ENCODE data around the gene RALGDS.

The RALGDS gene

GRCh38 chr9:133132174-133132573 lies 11.1 kb upstream of the RALGDS start:
- DNase-seq, result no peak
- H3K36me3 Mint-ChIP-seq (ENCODE audit: low read depth), result peaks cover 36% of the 10 kb centered on the region
- H3K4me1 Mint-ChIP-seq (ENCODE audit: low read depth), result peaks cover 79% of the 10 kb centered on the region
- no peak overlapping the region for H3K4me3 Mint-ChIP-seq
- peak overlapping the region; percentile 99 for H3K27ac Mint-ChIP-seq
- no peaks in the 10 kb centered on the region for H3K27me3 Mint-ChIP-seq
- H3K9me3 Mint-ChIP-seq, result no peaks in the 10 kb centered on the region

GRCh38 chr9:133131506-133131905 lies 10.5 kb upstream of the RALGDS start:
- H3K9me3 Mint-ChIP-seq, result no peaks in the 10 kb centered on the region
- H3K4me3 Mint-ChIP-seq, result peak overlapping the region; percentile 62
- no peak for DNase-seq
- peak overlapping the region; percentile 99 for H3K27ac Mint-ChIP-seq
- H3K4me1 Mint-ChIP-seq (ENCODE audit: low read depth), result peaks cover 84% of the 10 kb centered on the region
- no peaks in the 10 kb centered on the region for H3K27me3 Mint-ChIP-seq
- H3K36me3 Mint-ChIP-seq (ENCODE audit: low read depth), result peaks cover 36% of the 10 kb centered on the region

GRCh38 chr9:133130685-133131244 lies 9.7 kb upstream of the RALGDS start:
- peak; percentile 60 for DNase-seq

GRCh38 chr9:133129001-133129795 lies 8.2 kb upstream of the RALGDS start:
- no peaks in the 10 kb centered on the region for H3K27me3 Mint-ChIP-seq
- no peak for DNase-seq
- H3K27ac Mint-ChIP-seq, result peak overlapping the region; percentile 76
- H3K36me3 Mint-ChIP-seq (ENCODE audit: low read depth), result peaks cover 34% of the 10 kb centered on the region
- no peaks in the 10 kb centered on the region for H3K9me3 Mint-ChIP-seq
- H3K4me1 Mint-ChIP-seq (ENCODE audit: low read depth), result peaks cover 81% of the 10 kb centered on the region
- H3K4me3 Mint-ChIP-seq, result peak overlapping the region; percentile 76

More at GRCh38 chr9:133130685-133131244, 9.7 kb upstream of the RALGDS start:
- peak overlapping the region; percentile 76 for H3K4me3 Mint-ChIP-seq
- H3K36me3 Mint-ChIP-seq (ENCODE audit: low read depth), result peaks cover 35% of the 10 kb centered on the region
- peaks cover 85% of the 10 kb centered on the region for H3K4me1 Mint-ChIP-seq (ENCODE audit: low read depth)
- no peaks in the 10 kb centered on the region for H3K9me3 Mint-ChIP-seq
- H3K27me3 Mint-ChIP-seq, result no peaks in the 10 kb centered on the region
- H3K27ac Mint-ChIP-seq, result peak overlapping the region; percentile 93

GRCh38 chr9:133128152-133128551 lies 7.1 kb upstream of the RALGDS start:
- Mint-ChIP-seq H3K27me3 (no peaks in the 10 kb centered on the region), H3K4me3 (peak overlapping the region; percentile 48), H3K27ac (peak overlapping the region; percentile 83), H3K4me1 (ENCODE audit: low read depth) (peaks cover 75% of the 10 kb centered on the region), H3K36me3 (ENCODE audit: low read depth) (peaks cover 32% of the 10 kb centered on the region), H3K9me3 (no peaks in the 10 kb centered on the region)
- no peak for DNase-seq

GRCh38 chr9:133127340-133127981 lies 6.4 kb upstream of the RALGDS start:
- peak overlapping the region; percentile 83 for H3K27ac Mint-ChIP-seq
- no peaks in the 10 kb centered on the region for H3K9me3 Mint-ChIP-seq
- H3K36me3 Mint-ChIP-seq (ENCODE audit: low read depth), result peaks cover 32% of the 10 kb centered on the region
- peak; percentile 59 for DNase-seq
- H3K4me3 Mint-ChIP-seq, result peak overlapping the region; percentile 48
- H3K4me1 Mint-ChIP-seq (ENCODE audit: low read depth), result peaks cover 71% of the 10 kb centered on the region
- no peaks in the 10 kb centered on the region for H3K27me3 Mint-ChIP-seq

GRCh38 chr9:133126697-133127339 lies 5.8 kb upstream of the RALGDS start:
- Mint-ChIP-seq H3K9me3 (no peaks in the 10 kb centered on the region), H3K27me3 (no peaks in the 10 kb centered on the region), H3K4me3 (peak overlapping the region; percentile 44), H3K4me1 (ENCODE audit: low read depth) (peaks cover 71% of the 10 kb centered on the region), H3K27ac (peak overlapping the region; percentile 83), H3K36me3 (ENCODE audit: low read depth) (peaks cover 25% of the 10 kb centered on the region)
- no peak for DNase-seq

GRCh38 chr9:133125941-133126696 lies 5.1 kb upstream of the RALGDS start:
- Mint-ChIP-seq H3K36me3 (ENCODE audit: low read depth) (peaks cover 21% of the 10 kb centered on the region), H3K27ac (peak overlapping the region; percentile 83), H3K9me3 (no peaks in the 10 kb centered on the region), H3K4me3 (peak overlapping the region; percentile 44), H3K4me1 (ENCODE audit: low read depth) (peaks cover 69% of the 10 kb centered on the region), H3K27me3 (no peaks in the 10 kb centered on the region)
- DNase-seq, result no peak

GRCh38 chr9:133124907-133125275 lies 3.9 kb upstream of the RALGDS start:
- Mint-ChIP-seq H3K4me1 (ENCODE audit: low read depth) (peaks cover 65% of the 10 kb centered on the region), H3K4me3 (no peak overlapping the region)
- no peak for DNase-seq

GRCh38 chr9:133124123-133124906 lies 3.3 kb upstream of the RALGDS start:
- Mint-ChIP-seq H3K4me3 (no peak overlapping the region), H3K36me3 (ENCODE audit: low read depth) (peaks cover 11% of the 10 kb centered on the region), H3K27me3 (no peaks in the 10 kb centered on the region), H3K27ac (peak overlapping the region; percentile 57), H3K4me1 (ENCODE audit: low read depth) (peaks cover 67% of the 10 kb centered on the region), H3K9me3 (no peaks in the 10 kb centered on the region)
- no peak for DNase-seq

More at GRCh38 chr9:133124907-133125275, 3.9 kb upstream of the RALGDS start:
- Mint-ChIP-seq H3K27me3 (no peaks in the 10 kb centered on the region), H3K27ac (peak overlapping the region; percentile 57), H3K9me3 (no peaks in the 10 kb centered on the region), H3K36me3 (ENCODE audit: low read depth) (peaks cover 14% of the 10 kb centered on the region)

- H3K4me3 Mint-ChIP-seq, result no peak overlapping the region
- H3K27me3 Mint-ChIP-seq, result no peaks in the 10 kb centered on the region
- peak overlapping the region; percentile 93 for H3K27ac Mint-ChIP-seq
- DNase-seq, result no peak
- peaks cover 11% of the 10 kb centered on the region for H3K36me3 Mint-ChIP-seq (ENCODE audit: low read depth)
- H3K4me1 Mint-ChIP-seq (ENCODE audit: low read depth), result peaks cover 74% of the 10 kb centered on the region
- H3K9me3 Mint-ChIP-seq, result no peaks in the 10 kb centered on the region
Measured at GRCh38 chr9:133122935-133123611, 2.0 kb upstream of the RALGDS start.

- Mint-ChIP-seq H3K27me3 (no peaks in the 10 kb centered on the region), H3K4me3 (no peak overlapping the region), H3K4me1 (ENCODE audit: low read depth) (peaks cover 74% of the 10 kb centered on the region), H3K36me3 (ENCODE audit: low read depth) (peaks cover 9% of the 10 kb centered on the region), H3K27ac (peak overlapping the region; percentile 93), H3K9me3 (no peaks in the 10 kb centered on the region)
- no peak for DNase-seq
Measured at GRCh38 chr9:133122605-133122934, 1.5 kb upstream of the RALGDS start.

- Mint-ChIP-seq H3K4me3 (peak overlapping the region; percentile 65), H3K4me1 (ENCODE audit: low read depth) (peaks cover 73% of the 10 kb centered on the region), H3K27ac (peak overlapping the region; percentile 93), H3K9me3 (no peaks in the 10 kb centered on the region), H3K36me3 (ENCODE audit: low read depth) (peaks cover 8% of the 10 kb centered on the region), H3K27me3 (no peaks in the 10 kb centered on the region)
- DNase-seq, result no peak
Measured at GRCh38 chr9:133121915-133122550, 993 bp upstream of the RALGDS start.

Measured in activated T-cell treated with anti-CD3 and anti-CD28 coated beads, Interleukin-2, amount 50 U/mL, for 24 hours (primary cell).